HG03025 (cell line): ENCODE results near the gene ETS1.
A peak's percentile ranks its signal among the peaks of the same experiment; 100 is the strongest.

ENCODE experiments used
- ATAC-seq: cut with Tn5 transposase; IDR thresholded peaks from one replicate; pipeline ENCODE4 v1.9.1; 2021; ENCODE audit warnings: mild to moderate bottlenecking, moderate library complexity; ENCODE audit not compliant: unreplicated experiment, low FRiP score

Gene ETS1

GRCh38 chr11:128573638-128574037 lies 13.7 kb downstream of the ETS1 start:
- no peak for ATAC-seq

DNA sequence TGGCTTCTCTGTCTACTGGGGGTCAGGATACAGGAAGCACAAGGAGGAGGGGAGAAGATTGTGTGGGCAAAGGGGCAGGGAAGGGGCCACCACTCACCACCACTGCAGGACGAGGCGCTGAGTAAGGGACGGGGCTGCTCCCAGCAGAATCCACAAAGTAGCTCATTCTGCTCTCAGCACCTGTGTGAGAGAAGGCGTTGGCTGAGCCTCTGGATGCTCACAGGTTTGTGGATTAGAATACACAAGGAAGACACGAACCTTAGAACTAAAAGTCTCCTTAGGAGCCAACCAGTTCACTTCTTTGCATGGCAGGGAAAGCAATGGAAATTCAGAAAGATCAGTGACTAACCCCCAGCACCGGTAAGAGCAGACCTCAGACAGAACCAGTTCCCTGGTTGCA lies 14.4 kb downstream of the ETS1 start:
- no peak for ATAC-seq

DNA sequence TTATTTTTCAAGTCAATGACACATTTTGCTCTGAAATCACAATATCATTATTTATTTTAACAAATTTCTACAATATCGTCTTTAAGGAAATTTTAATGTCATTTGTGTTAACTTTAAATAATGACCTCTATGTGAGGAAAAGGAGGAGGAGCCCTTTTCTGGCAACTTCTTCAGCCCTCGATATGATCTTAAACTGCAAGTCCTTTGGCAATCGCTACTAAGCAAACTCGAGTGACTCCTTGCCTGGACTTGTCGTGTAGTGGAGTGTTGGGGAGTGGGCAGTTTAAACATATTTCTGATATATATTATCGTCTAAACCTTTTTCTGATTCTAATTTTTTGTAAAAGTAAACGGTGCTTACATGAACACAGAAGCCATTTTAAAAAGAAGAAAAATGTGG lies 16.7 kb downstream of the ETS1 start:
- ATAC-seq: no peak

- no peak for ATAC-seq
Measured at GRCh38 chr11:128569291-128569690, 18.1 kb downstream of the ETS1 start.

- no peak for ATAC-seq
Measured at GRCh38 chr11:128568166-128568778, 19.1 kb downstream of the ETS1 start.

DNA sequence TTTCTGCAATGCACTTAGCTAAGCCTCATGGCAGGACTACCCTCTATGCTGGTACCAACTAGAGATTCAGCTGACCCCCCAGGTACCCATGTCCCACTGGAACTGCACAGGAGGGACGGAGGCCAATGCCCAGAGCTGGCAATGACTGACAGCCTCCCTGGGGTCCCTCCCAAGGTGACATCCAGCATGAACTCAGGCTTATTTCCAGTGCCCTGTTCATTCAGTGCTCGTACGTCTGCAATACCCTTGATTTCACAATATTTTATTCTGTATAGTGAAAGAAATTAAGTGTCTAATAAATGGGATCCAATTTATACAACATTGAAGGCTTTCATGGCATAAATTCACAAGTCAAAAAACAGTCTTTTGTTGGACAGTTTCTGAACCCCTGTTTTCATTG lies 20.2 kb downstream of the ETS1 start:
- no peak for ATAC-seq

DNA sequence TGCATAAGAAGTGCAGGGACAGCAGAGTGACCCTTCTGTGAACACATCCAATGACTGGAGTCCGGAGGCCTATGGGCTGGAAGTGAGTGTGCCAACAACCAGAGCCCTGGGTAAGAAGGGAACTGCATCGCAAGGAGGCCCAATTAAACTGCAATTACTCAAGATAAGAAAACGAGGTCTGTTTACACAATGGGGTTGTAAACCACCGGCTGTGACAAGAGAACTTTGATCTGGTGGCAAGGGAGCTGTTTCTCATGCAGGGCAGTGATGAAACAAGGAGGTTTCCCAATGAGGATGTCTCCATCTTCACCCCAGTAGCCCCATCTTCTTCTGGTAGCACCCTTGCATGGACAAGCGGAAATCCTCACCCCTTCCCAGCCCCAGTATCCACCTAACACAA lies 21.5 kb downstream of the ETS1 start:
- ATAC-seq: no peak

- no peak for ATAC-seq
Measured at GRCh38 chr11:128564642-128565245, 22.6 kb downstream of the ETS1 start.

- no peak for ATAC-seq
Measured at GRCh38 chr11:128563942-128564641, 23.3 kb downstream of the ETS1 start.

GRCh38 chr11:128563308-128563707 lies 24.1 kb downstream of the ETS1 start:
- no peak for ATAC-seq

- peak; percentile 51 for ATAC-seq
Measured at GRCh38 chr11:128559496-128560103, 27.8 kb downstream of the ETS1 start.

GRCh38 chr11:128555606-128556005 lies 31.8 kb downstream of the ETS1 start:
- ATAC-seq: no peak

DNA sequence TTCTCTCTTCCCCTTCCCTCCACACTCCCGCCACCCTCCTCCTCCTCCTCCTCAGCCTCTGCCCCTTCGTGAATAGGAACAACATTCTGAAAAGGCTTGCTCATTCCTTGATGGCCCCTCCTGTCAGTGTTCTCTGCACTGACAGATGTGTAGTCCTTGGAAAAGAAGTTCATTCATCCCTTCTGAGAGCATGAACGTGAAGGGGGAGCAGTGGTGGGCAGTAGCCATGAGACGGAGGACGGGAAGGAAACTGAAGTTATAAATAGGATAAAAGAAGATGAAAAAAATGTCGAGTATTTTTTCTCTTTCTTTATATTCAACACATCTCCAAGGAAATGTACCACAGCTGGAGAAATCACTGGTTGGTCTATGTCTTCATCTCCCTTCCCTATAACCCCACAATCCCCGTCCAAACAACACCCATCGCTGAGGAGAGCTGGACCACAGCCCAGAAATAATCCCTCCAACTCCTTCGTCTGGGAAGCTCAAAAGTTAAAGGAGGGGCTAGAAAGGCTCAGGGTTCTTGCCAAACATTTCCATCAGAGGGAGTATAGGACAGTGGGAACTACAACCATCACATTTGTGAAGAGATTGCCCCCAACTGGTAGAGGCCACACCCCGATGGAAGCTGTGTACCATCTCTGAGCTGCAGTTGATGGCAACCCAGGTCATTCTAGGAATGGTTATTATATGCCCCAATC lies 33.5 kb downstream of the ETS1 start:
- ATAC-seq: no peak

- peak; percentile 59 for ATAC-seq
Measured at GRCh38 chr11:128552783-128553661, 34.3 kb downstream of the ETS1 start.

- peak; percentile 52 for ATAC-seq
Measured at GRCh38 chr11:128551611-128552335, 35.6 kb downstream of the ETS1 start.

DNA sequence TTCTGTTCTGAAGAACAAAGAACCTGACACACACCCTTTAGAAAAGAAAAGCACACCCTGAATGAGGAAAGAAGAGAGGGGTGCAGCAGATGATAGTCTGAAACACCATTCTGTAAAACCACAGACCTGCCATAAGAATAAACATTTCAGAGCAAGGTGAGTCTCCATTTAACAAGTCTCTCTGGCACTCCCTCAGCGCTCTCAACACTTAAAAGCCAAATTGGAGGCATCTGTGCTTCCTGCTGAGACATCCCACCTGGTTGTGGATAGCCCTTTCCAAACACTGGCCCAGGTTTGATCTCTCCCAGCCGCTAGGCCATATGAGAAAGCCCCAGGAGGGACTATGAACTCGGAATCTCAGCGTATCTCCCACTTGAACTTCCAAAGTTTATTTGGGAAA lies 36.3 kb downstream of the ETS1 start:
- ATAC-seq: no peak

DNA sequence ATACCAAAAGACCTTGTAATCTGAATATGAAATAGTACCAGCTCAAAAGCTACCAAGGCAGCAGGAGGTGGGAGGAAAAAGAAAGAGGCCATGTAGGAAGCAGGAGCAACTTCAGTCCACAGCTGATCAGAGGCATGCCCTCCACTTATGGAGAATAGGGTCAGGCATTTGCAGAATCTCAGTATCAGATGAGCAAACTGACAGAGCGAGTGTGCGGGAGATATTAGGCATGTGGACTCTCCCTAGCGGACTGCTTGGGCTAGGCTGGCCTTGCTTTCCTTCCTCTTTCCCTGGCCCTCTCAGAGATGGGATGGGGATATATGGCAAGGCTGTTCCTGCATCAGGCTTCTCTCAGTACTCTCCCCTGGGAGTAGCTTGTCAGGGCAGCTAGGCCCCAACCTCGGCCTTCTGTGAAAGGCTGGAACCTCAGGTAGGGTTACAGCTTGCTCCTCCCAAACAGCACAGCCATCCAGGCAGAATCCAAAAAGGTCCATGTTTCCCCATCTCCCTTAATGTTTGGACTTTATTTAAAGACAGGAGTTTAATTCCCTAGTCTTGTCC lies 37.0 kb downstream of the ETS1 start:
- no peak for ATAC-seq

DNA sequence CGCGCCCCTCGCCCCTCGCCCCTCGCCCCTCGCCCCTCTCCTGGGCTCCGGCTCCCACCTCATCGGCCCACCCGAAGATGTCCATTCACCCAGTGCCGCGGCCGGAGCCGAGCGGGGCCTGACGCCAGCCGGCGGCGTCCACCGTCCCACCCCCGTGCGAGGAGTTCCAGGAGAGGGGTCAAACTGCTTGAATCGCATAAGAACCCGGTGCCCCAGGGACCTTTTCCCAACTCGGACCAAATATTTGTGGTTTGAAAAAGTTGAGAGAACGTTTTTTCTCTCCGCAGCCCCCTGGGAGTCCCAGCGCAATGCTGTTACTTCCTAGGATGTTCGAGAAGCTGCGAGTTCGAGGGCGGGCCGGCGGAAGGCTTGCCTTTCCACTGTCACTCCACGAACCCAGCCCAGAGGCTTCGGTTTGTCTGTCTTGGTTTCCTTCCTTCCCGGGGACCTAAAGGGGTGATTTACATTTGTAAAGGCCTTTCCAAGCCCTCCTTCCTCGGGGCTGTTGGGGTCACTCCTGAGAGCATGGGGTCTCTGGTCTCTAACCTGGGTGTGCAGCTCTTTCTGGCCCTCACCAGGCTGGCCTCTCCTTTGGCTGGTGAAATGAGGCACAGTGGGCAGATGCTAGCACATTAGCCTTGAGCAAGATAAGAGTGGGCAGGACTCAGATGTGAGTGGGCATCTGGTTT lies 38.0 kb downstream of the ETS1 start:
- no peak for ATAC-seq
